Hematopoietic multipotent progenitor cell treated with erythropoietin and hydrocortisone succinate and interleukin-3 and kit ligand, for 8 days (in vitro differentiated cells): ENCODE measurements around the gene ZBTB11.
"Not testable (repeated sequence)": the region's sequence is repeated elsewhere in the genome, so short reads cannot be mapped to it uniquely, and the experiment has no call there.

Source experiments
- DNase-seq: peaks from one replicate; pipeline ENCODE4 v3.0.0-alpha.2; 2015

Gene ZBTB11

DNA sequence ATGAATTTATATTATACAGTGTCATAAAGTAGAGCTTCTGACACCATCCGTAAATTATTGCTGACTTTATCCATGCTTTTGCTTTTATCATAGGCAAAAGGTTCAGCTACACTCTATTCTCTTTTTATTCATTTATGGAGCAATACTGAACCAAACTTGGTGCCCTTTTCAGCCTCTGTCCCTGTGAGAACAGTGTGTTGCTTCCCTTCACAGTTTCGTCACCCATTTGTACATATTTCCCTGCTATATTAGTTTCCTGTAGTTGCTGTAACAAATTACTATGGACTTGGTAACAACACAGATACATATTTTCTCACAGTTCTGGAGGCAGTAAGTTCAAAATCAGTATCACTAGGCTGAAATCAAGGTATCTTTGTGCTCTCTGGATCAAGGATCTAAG is 12.4 kb upstream of the ZBTB11 start:
- no peak for DNase-seq

DNA sequence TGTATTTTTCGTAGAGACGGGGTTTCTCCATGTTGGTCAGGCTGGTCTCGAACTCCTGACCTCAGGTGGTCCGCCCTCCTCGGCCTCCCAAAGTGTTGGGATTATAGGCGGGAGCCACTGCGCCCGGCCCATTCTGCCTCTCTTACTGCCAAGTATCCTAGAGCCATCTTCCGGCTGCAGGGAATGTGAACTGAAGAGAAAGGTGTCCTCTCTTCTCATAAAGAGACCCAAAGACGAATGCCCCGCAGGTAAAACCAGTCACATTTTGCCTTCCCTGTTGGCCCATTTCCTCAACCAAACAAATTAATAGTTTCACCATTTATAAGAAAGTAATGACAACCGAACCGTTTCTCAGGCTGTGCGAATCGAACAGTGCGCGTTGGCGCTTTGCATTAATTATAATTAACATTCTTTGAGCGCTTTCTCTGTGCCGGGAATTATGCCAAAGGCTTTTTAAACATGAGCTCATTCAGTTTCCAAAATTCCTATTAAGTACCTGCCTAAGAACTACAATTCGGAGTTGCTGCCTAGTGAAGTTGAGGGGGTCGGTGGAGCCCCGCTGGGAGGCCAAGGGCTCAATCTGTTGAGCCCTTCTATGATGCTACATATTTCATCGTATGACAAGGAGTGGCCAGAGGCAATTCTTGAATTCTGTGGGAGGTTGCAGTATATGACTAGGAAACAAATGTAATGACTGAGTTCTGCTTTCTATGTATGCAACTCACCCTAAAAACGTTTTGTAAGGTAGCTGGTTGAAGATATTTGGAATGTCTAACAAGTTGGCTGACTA is 10.4 kb upstream of the ZBTB11 start:
- DNase-seq, result no peak

DNA sequence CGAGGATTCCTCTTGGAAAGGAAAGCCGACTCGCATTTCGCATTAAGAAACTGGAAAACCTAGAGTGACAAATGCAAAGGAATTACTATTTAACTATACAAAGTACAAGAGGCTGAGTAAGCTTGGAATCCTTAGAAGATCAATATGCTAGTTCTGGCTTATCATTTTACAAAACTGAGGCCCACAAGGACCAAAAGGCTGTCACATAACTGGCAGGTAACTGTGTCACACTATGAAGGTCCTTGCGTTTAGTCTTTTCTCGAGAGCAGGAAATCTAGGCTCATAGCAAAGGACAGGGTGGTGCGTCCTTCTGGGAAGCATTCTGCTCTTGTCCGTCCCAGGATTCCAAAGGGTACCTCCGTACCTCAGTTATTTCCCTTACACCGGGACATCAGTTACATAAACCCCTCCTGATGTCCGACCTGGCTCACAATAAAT is 9.0 kb upstream of the ZBTB11 start:
- DNase-seq, result no peak

DNA sequence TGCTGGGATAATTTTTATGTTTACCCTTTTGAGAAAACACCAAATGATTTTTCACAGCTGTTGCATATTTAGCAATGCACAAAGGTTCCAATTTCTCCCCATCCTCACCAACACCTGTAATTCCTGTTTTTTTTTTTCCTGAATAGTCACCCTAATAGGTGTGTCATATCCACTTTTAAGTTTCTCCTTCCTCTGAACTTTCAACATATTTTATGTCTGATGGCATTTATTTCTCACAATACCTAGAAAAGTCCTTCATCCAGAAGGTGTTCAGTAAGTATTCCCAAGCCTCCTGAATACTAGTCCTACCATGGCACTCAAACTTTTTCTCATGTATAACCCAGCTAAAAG is 8.1 kb upstream of the ZBTB11 start:
- no peak for DNase-seq

DNA sequence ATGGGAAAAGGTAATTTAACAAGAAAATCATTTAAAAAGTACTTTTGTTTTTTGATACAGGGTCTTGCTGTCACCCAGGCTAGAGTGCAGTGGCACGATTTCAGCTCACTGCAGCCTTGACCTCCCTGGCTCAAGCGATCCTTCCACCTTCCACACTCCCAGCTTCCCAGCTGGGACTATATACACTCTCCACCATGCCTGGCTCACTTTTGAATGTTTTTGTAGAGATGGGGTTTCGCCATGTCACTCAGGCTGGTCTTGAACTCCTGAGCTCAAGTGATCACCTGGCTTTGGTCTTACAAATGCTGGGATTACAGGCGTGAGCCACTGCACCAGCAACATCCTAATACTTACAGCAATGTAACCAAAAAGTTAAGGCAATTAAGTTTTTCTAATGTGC is 3.5 kb upstream of the ZBTB11 start:
- no peak for DNase-seq

DNA sequence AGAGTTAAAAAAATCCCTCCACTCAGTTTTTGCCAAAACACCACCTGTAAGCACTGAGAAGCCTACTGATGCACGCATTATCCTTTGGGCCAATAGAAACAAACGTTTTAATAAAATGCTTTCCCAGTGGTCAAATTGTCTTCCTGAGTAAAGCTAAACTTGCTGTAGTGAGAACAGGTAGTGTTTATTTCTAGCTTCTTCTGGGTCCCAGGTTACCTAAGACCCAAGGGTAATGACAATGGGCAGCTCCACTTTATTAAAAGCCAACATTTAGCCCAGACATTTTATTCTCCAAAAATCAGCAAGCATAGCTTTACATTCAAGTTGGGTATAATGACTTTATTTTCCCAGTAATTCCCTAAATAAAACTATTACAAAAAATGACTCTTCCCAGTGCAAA is 1.9 kb upstream of the ZBTB11 start:
- DNase-seq, result not testable (repeated sequence)

DNA sequence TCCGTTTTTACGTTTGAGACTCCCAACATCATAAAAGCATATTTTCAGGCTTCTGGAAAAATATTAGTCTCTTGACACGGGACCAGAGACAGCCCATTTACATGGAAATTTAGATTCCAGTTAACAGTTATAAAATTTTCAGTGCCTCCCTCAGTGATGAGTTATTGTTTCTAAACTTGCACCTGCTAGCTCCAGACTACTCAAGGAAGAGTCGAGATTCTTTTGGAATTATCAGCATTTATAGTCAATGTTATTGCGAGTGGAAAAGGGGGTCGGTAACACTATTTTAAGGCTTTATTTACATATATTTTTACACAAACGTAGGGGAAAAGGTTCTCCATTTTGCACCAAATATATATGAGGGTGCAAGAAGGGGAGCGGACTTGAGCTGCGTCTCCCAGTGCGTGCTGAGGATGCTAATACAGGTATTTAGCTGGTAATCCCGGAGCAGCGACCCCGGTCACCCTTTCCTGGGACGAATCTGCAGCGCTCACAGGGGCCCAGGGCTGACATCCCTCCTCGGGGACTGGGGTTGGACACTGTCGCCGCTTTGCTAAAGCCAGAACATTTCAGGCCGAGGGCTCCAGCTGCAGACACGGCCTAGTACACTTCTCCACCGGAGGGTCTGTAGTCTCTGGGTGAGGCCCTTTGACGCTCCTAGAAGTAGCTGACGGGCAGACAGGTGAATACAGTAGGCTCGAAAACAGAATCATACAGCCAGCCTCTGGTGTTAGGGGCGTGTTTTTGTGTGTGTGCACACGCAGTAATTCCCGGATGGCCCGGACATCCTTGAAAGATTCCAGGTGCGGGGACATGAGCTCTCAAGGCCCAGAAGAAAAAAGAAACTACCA is 729 bp upstream of the ZBTB11 start:
- no peak for DNase-seq

DNA sequence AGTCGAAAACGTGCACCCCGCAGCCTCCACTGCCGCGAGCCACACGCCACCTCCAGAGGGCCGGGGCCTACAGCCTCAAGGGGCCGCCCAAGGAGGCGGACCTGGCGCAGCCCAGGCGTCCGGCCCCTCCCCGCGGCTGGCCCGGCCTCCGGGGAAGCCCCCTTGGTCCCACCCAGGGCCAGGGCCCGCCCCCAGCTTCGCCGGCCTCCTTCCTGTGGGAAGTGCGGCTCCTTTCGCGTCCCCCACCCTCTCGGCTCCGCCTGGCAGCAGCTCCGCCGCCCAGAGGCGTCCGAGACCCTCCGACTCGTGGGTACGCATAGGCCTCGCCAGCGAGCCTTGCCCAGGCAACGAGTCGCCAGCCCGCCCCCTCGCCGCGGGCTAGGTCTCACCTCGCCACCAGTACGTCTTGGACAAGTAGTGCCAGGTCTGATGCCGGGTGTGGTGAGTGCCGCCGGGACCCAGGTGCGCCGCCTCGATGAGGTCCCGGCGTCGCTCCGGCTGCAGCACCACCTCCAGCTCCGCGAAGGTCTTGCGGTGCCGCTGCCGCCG is 642 bp downstream of the ZBTB11 start:
- peak; percentile 95 for DNase-seq

DNA sequence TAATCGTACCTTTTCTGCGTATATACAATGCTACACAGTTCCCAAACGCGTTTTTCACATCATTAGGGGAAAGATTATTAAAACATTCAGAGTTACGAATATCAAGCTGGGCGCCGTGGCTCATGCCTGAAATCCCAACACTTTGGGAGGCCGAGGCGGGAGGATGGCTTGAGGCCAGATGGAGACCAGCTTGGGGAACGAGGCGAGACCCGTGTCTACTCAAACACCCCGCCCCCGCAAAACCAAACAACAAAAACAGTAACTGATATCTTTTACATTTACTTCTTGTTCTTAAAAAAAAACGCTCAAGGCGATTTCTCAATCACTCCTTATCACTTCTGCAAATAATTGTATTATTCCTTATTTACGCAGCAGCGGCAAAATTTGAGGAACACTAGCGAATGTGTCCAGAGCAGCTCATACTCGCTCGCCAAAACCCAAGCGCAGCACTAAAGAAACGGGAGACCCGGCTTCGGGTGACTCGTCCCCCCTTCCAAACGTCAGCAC is 1.2 kb downstream of the ZBTB11 start:
- no peak for DNase-seq

DNA sequence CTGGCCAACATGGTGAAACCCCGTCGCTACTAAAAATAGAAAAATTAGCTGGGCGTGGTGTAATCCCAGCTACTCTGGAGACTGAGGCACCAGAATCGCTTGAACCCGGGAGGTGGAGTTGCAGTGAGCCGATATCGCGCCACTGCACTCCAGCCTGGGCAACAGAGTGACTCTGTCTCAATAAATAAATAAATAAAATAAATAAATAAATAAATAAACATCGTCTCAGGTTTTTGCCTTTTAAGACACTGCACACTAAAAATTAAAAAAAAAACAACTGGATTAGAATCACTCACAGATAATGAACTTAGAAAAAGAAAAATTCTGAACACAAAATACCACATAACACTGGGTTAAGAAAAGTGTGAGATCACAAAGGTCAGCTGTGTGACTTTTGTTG is 2.4 kb downstream of the ZBTB11 start:
- DNase-seq, result no peak

DNA sequence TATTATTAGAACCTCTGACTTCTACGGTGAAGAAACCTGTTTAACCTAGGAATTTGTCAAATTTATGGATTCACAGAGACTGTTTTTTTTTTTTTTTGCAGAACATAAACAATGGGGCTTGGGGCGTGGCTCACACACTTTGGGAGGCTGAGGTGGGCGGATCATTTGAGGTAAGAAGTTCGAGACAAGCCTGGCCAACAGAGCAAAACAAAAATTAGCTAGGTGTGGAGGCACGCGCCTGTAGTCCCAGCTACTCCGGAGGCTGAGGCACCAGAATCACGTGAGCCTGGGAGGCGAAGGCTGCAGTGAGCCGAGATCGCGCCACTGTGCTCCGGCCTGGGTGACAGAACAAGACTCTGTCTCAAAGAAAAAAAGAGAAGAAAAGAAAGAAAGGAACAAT is 3.0 kb downstream of the ZBTB11 start:
- no peak for DNase-seq

DNA sequence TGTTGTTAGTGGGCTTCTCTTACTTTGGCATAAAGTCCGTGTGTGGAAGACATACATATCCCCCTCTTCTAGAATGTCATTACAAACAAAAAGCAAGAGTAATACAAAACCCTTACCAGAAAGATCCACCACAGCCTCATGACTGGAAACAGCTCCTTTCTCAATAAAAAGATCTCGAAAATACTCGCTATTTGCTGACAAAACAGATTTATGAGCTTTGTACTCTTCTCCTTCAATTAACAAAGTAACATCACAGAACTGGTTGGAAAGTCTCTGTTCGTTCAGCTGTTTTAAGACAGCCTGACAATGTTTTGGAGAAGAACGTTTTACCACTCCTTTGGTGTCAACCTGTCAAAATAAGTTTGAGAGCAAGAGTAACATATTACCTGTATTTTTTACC is 5.9 kb downstream of the ZBTB11 start:
- no peak for DNase-seq

DNA sequence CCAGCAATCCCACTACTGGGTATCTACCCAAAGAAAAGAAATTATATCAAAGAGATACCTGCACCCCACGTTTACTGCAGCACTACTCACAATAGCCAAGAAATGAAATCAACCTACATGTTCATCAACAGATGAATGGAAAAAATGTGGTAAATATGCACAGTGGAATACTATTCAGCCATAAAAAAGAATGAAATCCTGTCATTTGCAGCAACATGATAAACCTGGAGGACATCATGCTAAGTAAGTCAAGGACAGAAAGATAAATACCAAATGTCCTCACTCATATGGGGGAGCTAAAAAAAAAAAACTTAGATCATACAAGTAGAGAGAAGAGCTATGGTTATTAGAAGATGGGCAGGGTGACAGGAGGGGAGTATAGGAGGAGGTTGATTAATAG is 9.1 kb downstream of the ZBTB11 start:
- DNase-seq, result no peak

DNA sequence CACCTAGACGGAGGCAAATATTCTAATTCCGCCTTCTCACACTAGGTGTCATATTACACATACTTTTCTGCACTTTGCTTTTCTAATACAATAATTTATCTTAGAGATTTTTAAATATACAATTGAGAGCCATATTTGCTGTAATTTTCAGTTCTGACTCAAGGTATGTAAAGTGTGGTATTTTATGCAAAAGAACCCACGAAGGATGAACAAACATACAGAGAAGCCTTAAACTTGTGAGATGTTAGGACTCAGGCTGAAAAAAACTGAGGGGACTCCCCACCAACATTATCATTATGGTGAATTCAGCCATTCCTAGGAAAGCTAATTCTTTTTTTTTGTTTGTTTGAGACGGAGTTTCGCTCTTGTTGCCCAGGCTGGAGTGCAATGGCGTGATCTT is 9.6 kb downstream of the ZBTB11 start:
- DNase-seq, result no peak

DNA sequence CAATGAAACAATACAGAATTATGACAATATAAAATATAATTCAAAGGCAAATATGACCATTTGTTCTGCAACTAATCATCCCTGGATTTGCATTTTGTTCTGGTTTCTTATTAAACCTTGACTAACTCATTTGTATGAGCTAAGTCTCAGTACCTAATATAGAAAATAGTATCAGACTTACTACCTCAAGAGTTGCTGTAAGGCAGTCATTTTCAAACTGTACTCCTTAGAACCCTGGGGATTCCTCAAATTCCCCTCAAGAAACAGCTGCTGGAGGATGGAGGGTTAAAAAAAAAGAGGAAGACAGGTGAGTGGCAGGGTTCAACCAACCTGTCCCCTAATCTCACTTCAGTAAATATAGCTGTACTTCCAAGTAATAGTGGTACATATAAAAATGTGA is 11.1 kb downstream of the ZBTB11 start:
- DNase-seq, result no peak

DNA sequence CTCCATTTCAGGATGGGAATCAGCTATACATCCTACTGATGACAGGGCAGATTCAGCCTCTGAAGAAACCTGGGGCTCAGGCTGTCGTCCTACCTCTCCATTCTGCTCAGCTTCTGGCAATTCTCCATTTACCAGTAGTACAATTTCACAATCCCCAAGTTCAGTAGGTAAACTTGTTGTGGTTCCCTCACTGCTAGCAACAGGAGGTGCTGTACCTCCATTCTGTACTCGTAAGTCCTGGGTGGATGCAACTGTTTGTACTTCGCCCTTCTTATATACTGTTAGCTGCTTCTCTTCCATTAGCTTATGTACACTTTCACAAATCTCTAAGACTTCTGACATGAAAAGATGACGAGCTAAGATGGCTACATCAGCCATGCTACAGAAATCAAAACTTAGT is 11.6 kb downstream of the ZBTB11 start:
- no peak for DNase-seq

DNA sequence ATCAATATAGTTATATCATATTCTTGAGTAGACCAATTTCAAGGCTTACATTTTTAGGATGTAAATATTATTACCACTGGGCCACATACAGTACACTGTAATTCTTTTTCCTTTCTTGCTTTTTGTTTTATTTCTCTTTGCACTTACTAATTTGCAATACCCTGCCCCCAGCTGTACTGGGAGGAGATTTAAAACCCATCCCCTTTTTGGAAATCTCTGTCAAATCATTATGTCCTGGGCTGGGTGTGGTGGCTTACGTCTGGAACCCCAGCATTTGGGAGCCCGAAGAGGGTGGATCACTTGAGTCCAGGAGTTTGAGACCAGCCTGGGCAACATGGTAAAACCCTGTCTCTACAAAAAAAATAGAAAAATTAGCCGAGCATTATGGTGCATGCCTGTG is 16.2 kb downstream of the ZBTB11 start:
- no peak for DNase-seq

DNA sequence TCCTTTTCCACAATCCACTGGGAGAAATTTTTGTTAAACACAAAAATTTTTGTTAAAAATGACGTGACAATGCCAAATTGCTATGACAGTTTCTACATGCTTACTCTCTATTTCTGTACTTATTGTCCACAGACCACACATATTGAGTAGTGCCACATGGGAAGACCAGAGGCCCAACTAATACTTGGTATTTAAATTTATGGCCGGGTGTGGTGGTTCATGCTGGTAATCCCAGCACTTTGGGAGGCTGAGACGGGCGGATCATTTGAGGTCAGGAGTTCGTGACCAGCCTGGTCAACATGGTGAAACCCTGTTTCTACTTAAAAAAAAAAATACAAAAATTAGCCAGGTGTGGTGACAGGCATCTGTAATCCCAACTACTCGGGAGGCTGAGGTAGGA is 20.3 kb downstream of the ZBTB11 start:
- no peak for DNase-seq

DNA sequence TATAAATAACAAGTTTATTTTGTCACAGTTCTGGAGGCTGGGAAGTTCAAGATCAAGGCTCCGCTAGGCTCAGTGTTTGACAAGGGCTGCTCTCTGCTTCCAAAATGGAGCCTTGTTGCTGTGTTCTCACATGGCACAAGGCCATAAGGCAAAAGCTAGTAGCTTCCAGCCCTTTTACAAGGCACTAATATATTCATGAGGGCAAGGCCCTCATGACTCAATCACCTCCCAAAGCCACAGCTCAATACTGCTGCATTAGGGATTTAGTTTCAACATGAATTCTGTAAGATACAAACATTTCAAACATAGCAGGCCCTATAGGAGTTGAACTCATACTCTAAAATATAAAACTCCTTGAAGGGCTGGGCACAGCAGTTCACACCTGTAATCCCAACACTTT is 30.2 kb downstream of the ZBTB11 start:
- peak; percentile 27 for DNase-seq

DNA sequence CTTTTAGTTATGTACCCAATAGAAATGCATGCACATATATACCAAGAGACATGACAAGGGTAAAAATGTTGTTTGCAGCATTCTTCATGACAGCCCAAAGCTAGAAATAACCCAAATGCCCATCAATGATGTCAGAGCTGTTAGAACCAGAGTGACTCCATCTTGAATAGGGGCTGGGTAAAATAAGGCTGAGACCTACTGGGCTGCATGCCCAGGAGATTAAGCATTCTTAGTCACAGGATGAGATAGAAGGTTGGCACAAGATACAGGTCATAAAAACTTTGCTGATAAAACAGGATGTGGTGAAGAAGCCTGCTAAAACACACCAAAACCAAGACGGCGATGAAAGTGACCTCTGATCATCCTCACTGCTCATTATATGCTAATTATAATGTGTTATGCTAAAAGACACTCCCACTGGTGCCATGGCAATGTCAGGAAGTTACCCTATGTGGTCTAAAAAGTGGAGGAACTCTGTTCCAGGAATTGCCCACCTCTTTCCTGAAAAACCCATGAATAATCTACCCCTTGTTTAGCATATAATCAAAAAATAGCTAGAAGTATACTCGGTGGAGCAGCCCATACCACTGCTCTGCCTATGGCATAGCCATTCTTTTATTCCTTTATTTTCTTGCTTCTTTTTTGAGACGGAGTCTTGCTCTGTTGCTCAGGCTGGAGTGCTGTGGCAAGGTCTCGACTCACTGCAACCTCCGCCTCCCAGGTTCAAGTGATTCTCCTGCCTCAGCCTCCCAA is 32.9 kb downstream of the ZBTB11 start:
- DNase-seq, result peak; percentile 90

DNA sequence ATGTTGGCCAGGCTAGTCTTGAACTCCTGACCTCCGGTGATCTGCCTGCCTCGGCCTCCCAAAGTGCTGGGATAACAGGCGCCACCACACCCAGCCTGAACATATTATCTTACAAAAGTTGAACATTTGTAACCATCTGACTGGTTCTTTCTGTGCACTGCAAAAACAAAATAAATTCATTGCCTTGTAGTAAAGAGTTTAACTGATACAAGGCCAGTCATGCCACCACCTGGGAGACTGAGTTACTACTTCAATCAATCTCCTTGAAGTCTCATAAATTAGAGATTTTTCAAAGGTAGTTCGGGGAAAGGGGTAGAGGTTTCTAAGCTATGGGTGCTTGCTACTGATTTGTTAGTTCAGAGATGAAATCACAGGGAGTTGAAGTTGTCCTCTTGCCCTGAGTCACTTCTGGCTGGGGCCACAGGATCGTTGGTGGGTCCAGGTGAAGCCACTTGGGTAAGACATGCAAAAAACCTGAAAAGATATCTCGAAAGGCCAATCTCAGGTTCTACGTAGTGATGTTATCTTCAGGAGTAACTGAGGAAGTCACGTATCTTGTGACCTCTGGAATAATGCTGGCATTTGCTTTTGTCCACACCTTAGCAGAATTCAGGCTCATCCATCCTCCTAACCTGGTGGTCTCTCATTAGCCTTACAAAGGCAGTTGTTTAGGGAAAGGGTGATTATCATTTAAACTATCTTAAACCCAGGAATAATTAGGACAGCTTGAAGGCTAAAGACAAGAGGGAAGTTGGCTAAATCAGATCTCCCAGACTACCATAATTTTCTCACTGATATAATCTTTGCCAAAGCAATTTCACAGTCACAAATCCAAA is 33.7 kb downstream of the ZBTB11 start:
- DNase-seq, result peak; percentile 17

DNA sequence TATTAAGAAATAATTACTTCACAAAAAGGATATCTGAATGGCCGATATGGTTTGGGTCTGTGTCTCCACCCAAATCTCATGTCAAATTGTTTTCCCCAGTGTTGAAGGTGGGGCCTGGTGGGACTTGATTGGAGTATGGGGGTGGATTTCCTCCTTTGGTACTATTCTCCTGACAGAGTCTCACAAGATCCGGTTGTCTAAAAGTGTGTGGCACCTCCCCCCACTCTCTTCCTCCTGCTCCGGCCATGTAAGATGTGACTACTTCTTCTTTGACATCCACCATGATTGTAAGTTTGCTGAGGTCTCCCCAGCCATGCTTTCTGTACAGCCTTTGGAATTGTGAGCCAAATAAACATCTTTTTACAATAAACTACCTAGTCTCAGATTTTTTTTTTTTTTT is 34.5 kb downstream of the ZBTB11 start:
- peak; percentile 30 for DNase-seq
